ENCODE results near the gene EYA2.

EYA2 gene

DNA sequence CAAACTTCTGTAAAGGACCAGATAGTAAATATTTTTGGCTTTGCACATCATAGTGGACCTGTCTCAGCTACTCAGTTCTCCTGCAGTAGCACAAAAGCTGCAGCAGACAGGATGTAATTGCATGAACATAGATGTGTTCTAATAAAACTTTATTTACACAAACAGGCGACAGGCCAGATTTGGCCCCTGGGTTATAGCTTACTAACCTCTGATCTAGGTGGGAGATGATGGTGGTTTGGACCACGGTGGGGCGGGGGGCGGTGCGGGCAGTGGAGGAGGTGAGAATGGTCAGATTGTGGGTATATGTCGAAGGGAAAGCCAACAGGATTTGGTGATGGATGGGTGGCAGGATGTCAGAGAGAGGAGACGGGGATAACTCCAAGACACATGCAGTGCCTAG, 265.6 kb downstream of the EYA2 start:
- Histone ChIP-seq H3K9ac (no peak overlapping the region), H4K20me1 (ENCODE audit: insufficient read depth) (no peaks in the 10 kb centered on the region), H3K4me2 (no peak overlapping the region), H3K27me3 (ENCODE audit: insufficient read depth, low read depth) (no peaks in the 10 kb centered on the region), H3K36me3 (ENCODE audit: insufficient read depth) (no peaks in the 10 kb centered on the region), H3K4me3 (IDR thresholded peaks at IDR 0.05; ENCODE audit: insufficient read depth, low read depth, low read length) (no peak overlapping the region), H3K4me1 (ENCODE audit: low read depth, poor library complexity, severe bottlenecking) (no peaks in the 10 kb centered on the region), H3K79me2 (ENCODE audit: insufficient read depth, low read depth) (no peaks in the 10 kb centered on the region), H3K27ac (no peak overlapping the region), H2AFZ (ENCODE audit: low read depth) (no peak overlapping the region)
- TF ChIP-seq, protein P1, sequence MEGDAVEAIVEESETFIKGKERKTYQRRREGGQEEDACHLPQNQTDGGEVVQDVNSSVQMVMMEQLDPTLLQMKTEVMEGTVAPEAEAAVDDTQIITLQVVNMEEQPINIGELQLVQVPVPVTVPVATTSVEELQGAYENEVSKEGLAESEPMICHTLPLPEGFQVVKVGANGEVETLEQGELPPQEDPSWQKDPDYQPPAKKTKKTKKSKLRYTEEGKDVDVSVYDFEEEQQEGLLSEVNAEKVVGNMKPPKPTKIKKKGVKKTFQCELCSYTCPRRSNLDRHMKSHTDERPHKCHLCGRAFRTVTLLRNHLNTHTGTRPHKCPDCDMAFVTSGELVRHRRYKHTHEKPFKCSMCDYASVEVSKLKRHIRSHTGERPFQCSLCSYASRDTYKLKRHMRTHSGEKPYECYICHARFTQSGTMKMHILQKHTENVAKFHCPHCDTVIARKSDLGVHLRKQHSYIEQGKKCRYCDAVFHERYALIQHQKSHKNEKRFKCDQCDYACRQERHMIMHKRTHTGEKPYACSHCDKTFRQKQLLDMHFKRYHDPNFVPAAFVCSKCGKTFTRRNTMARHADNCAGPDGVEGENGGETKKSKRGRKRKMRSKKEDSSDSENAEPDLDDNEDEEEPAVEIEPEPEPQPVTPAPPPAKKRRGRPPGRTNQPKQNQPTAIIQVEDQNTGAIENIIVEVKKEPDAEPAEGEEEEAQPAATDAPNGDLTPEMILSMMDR (conservative IDR thresholded peaks at IDR 0.05; ENCODE audit: low read depth, low read length): no peak

- no peaks in the 10 kb centered on the region for H3K36me3 ChIP-seq (ENCODE audit: insufficient read depth)
- no peak overlapping the region for H3K9ac ChIP-seq
- no peaks in the 10 kb centered on the region for H4K20me1 ChIP-seq (ENCODE audit: insufficient read depth)
- no peaks in the 10 kb centered on the region for H3K27me3 ChIP-seq (ENCODE audit: insufficient read depth, low read depth)
- TF ChIP-seq, protein P1 (conservative IDR thresholded peaks at IDR 0.05; ENCODE audit: low read depth, low read length): no peak
- no peaks in the 10 kb centered on the region for H3K4me1 ChIP-seq (ENCODE audit: low read depth, poor library complexity, severe bottlenecking)
- H2AFZ ChIP-seq (ENCODE audit: low read depth): no peak overlapping the region
- H3K79me2 ChIP-seq (ENCODE audit: insufficient read depth, low read depth): no peaks in the 10 kb centered on the region
- no peak overlapping the region for H3K4me3 ChIP-seq (IDR thresholded peaks at IDR 0.05; ENCODE audit: insufficient read depth, low read depth, low read length)
- H3K27ac ChIP-seq: no peak overlapping the region
- H3K4me2 ChIP-seq: no peak overlapping the region
Observed at GRCh38 chr20:47160992-47161391, 266.3 kb downstream of the EYA2 start.

GRCh38 chr20:47161411-47161810, 266.8 kb downstream of the EYA2 start:
- Histone ChIP-seq H3K27ac (no peak overlapping the region), H3K4me1 (ENCODE audit: low read depth, poor library complexity, severe bottlenecking) (no peaks in the 10 kb centered on the region), H3K4me2 (no peak overlapping the region), H3K9ac (no peak overlapping the region), H4K20me1 (ENCODE audit: insufficient read depth) (no peaks in the 10 kb centered on the region), H2AFZ (ENCODE audit: low read depth) (no peak overlapping the region), H3K27me3 (ENCODE audit: insufficient read depth, low read depth) (no peaks in the 10 kb centered on the region), H3K36me3 (ENCODE audit: insufficient read depth) (no peaks in the 10 kb centered on the region), H3K4me3 (IDR thresholded peaks at IDR 0.05; ENCODE audit: insufficient read depth, low read depth, low read length) (no peak overlapping the region), H3K79me2 (ENCODE audit: insufficient read depth, low read depth) (no peaks in the 10 kb centered on the region)
- TF ChIP-seq, protein P1 (conservative IDR thresholded peaks at IDR 0.05; ENCODE audit: low read depth, low read length): no peak

- Histone ChIP-seq H4K20me1 (ENCODE audit: insufficient read depth) (no peaks in the 10 kb centered on the region), H3K9ac (no peak overlapping the region), H3K27ac (no peak overlapping the region), H3K4me3 (IDR thresholded peaks at IDR 0.05; ENCODE audit: insufficient read depth, low read depth, low read length) (no peak overlapping the region), H3K36me3 (ENCODE audit: insufficient read depth) (no peaks in the 10 kb centered on the region), H3K27me3 (ENCODE audit: insufficient read depth, low read depth) (no peaks in the 10 kb centered on the region), H3K79me2 (ENCODE audit: insufficient read depth, low read depth) (no peaks in the 10 kb centered on the region), H3K4me1 (ENCODE audit: low read depth, poor library complexity, severe bottlenecking) (no peaks in the 10 kb centered on the region), H3K4me2 (no peak overlapping the region), H2AFZ (ENCODE audit: low read depth) (no peak overlapping the region)
- TF ChIP-seq, protein P1 (conservative IDR thresholded peaks at IDR 0.05; ENCODE audit: low read depth, low read length): no peak
Observed at GRCh38 chr20:47164140-47164539, 269.5 kb downstream of the EYA2 start.

Measured in KMS-11 (cell line).